GM23338 (cell line): ENCODE data around the gene SLC48A1. TPM values are rescaled to one million over a fixed set of nuclear protein-coding genes. Genes with fewer than 3 reads are reported as not detected.

ENCODE experiments used
- ETS1 ChIP-seq: IDR thresholded peaks from 2 replicates; pipeline ENCODE4 v1.6.1; 2016; ENCODE audit warnings: antibody characterized with exemption
- EZH2 ChIP-seq: fragments of 200-600 bp; sonication (generic); IDR thresholded peaks from one replicate; pipeline ENCODE4 v1.8.0; 2017; ENCODE audit warnings: antibody characterized with exemption, mild to moderate bottlenecking, low read depth; ENCODE audit not compliant: unreplicated experiment
- EZH2phosphoT487 ChIP-seq: fragments of 200-600 bp; sonication (generic); IDR thresholded peaks from one replicate; pipeline ENCODE4 v1.8.1; 2018; ENCODE audit warnings: antibody characterized with exemption; ENCODE audit not compliant: unreplicated experiment
- POLR2AphosphoS5 ChIP-seq: IDR thresholded peaks from 2 replicates; pipeline ENCODE4 v1.6.1; 2016; ENCODE audit warnings: antibody characterized with exemption, low read depth
- REST ChIP-seq: IDR thresholded peaks from one replicate; pipeline ENCODE4 v1.6.1; 2018; ENCODE audit warnings: antibody characterized with exemption; ENCODE audit not compliant: unreplicated experiment
- ZNF462 ChIP-seq: fragments of 250-450 bp; sonication (Bioruptor Pico); IDR thresholded peaks from 2 replicates; pipeline ENCODE4 v1.5.0; 2020; ENCODE audit warnings: mild to moderate bottlenecking, moderate library complexity
- polyA plus RNA-seq: library from polyadenylated mRNA; unstranded; fragments of >200 nt; fragmentation: Nextera tagmentation; extraction: Ambion mirVana; gene quantifications from 2 replicates; pipeline ENCODE4 v1.2.1, GENCODE V29; 2016
- total RNA-seq: library from RNA; depleted of rRNA; stranded (reverse); fragments of >200 nt; shearing (Covaris generic); gene quantifications from 2 replicates; pipeline ENCODE4 v1.2.3, GENCODE V29; 2014

Gene SLC48A1
- total and polyA plus RNA-seq, 2 experiments from 2014 or later: 5.8 to 9.0 TPM

- TF ChIP-seq REST (no peak), EZH2phosphoT487 (no peak), ZNF462 (CRISPR knock-in tag) (no peak), ETS1 (no peak), EZH2 (no peak), POLR2AphosphoS5 (no peak)
Observed at GRCh38 chr12:47772094-47772660, 861 bp upstream of the SLC48A1 start (continued).
